GM18520 (cell line): ENCODE measurements around the gene SP110.
"Not testable (repeated sequence)": the region's sequence is repeated elsewhere in the genome, so short reads cannot be mapped to it uniquely, and the experiment has no call there.

Source experiments
- ATAC-seq: cut with Tn5 transposase; IDR thresholded peaks from one replicate; pipeline ENCODE4 v1.9.1; 2021; ENCODE audit not compliant: unreplicated experiment

The SP110 gene

GRCh38 chr2:230219419-230220331 lies at the start of gene SP110:
Gene SP110, minus strand, starts transcription at chr2:230219984. Its CDS starts 3,057 bp downstream, at chr2:230216927.
- peak; percentile 70 for ATAC-seq

GRCh38 chr2:230268606-230269243 lies 48.9 kb upstream of the SP110 start:
- peak; percentile 37 for ATAC-seq

- peak; percentile 64 for ATAC-seq
These were observed 47.8 kb upstream of the SP110 start for GRCh38 chr2:230267556-230267955.

- no peak for ATAC-seq
These were observed 47.3 kb upstream of the SP110 start for GRCh38 chr2:230267059-230267458.

- ATAC-seq: no peak
These were observed 46.9 kb upstream of the SP110 start for GRCh38 chr2:230266638-230267037.

- not testable (repeated sequence) for ATAC-seq
These were observed 45.2 kb upstream of the SP110 start for GRCh38 chr2:230264945-230265344.

GRCh38 chr2:230262246-230262645 lies 42.5 kb upstream of the SP110 start:
- ATAC-seq: no peak

- no peak for ATAC-seq
These were observed 38.7 kb upstream of the SP110 start for GRCh38 chr2:230258483-230258882.

- ATAC-seq: no peak
These were observed 37.0 kb upstream of the SP110 start for GRCh38 chr2:230256733-230257332.

- ATAC-seq: no peak
These were observed 34.5 kb upstream of the SP110 start for GRCh38 chr2:230254152-230254881.

GRCh38 chr2:230250231-230250630 lies 30.4 kb upstream of the SP110 start:
- no peak for ATAC-seq

GRCh38 chr2:230246206-230246605 lies 26.4 kb upstream of the SP110 start:
- ATAC-seq: no peak

- ATAC-seq: no peak
These were observed 24.4 kb upstream of the SP110 start for GRCh38 chr2:230244211-230244610.

- ATAC-seq: peak; percentile 59
These were observed 15.1 kb upstream of the SP110 start for GRCh38 chr2:230234845-230235244.

- no peak for ATAC-seq
These were observed 14.4 kb upstream of the SP110 start for GRCh38 chr2:230234122-230234722.

GRCh38 chr2:230231251-230231650 lies 11.5 kb upstream of the SP110 start:
- no peak for ATAC-seq

- ATAC-seq: no peak
These were observed 10.9 kb upstream of the SP110 start for GRCh38 chr2:230230496-230231200.

- ATAC-seq: no peak
These were observed 10.3 kb upstream of the SP110 start for GRCh38 chr2:230230087-230230486.

- no peak for ATAC-seq
These were observed 7.4 kb upstream of the SP110 start for GRCh38 chr2:230227216-230227615.

- ATAC-seq: peak; percentile 61
These were observed 6.3 kb upstream of the SP110 start for GRCh38 chr2:230226051-230226551.
